GM21576 (cell line): ENCODE measurements around the gene EXD3.
"Not testable (repeated sequence)": the region's sequence is repeated elsewhere in the genome, so short reads cannot be mapped to it uniquely, and the experiment has no call there.

Source experiments
- ATAC-seq: cut with Tn5 transposase; IDR thresholded peaks from one replicate; pipeline ENCODE4 v1.9.1; 2021; ENCODE audit warnings: mild to moderate bottlenecking, moderate library complexity; ENCODE audit not compliant: unreplicated experiment

Gene EXD3

GRCh38 chr9:137264067-137264466 is 158.9 kb downstream of the EXD3 start:
- no peak for ATAC-seq

GRCh38 chr9:137263506-137263905 is 159.5 kb downstream of the EXD3 start:
- no peak for ATAC-seq

GRCh38 chr9:137262909-137263285 is 160.1 kb downstream of the EXD3 start:
- ATAC-seq: no peak

- not testable (repeated sequence) for ATAC-seq
These were observed 160.6 kb downstream of the EXD3 start for GRCh38 chr9:137262173-137262908.
